Measurements from ENCODE around the gene JDP2.

JDP2 gene

GRCh38 chr14:75506930-75507329, 79.1 kb downstream of the JDP2 start:
- TF ChIP-seq TAF1 (IDR thresholded peaks at IDR 0.05; ENCODE audit: low read depth), result no peak

- TF ChIP-seq FOXM1 (IDR thresholded peaks at IDR 0.05; ENCODE audit: borderline replicate concordance, low read depth) (no peak), ZBTB7A (IDR thresholded peaks at IDR 0.05; ENCODE audit: low read depth) (no peak), RAD21 (IDR thresholded peaks at IDR 0.05; ENCODE audit: low read depth) (no peak), EGR1 (IDR thresholded peaks at IDR 0.05) (no peak), CEBPB (IDR thresholded peaks at IDR 0.05) (no peak), TCF12 (IDR thresholded peaks at IDR 0.05; ENCODE audit: low read depth) (no peak), EP300 (IDR thresholded peaks at IDR 0.05; ENCODE audit: borderline replicate concordance) (no peak), USF1 (IDR thresholded peaks at IDR 0.05) (no peak), NFIC (IDR thresholded peaks at IDR 0.05) (no peak), REST (IDR thresholded peaks at IDR 0.05; ENCODE audit: low read depth) (no peak), MAX (IDR thresholded peaks at IDR 0.05) (no peak), YY1 (IDR thresholded peaks at IDR 0.05; ENCODE audit: low read depth) (no peak), TAF1 (IDR thresholded peaks at IDR 0.05; ENCODE audit: low read depth) (no peak), CREB1 (IDR thresholded peaks at IDR 0.05; ENCODE audit: low read depth) (no peak), TEAD4 (IDR thresholded peaks at IDR 0.05) (no peak)
Measured at GRCh38 chr14:75510547-75510946, 82.7 kb downstream of the JDP2 start.

- TF ChIP-seq YY1 (IDR thresholded peaks at IDR 0.05; ENCODE audit: low read depth) (no peak), NFIC (IDR thresholded peaks at IDR 0.05) (no peak), EP300 (IDR thresholded peaks at IDR 0.05; ENCODE audit: borderline replicate concordance) (no peak), RAD21 (IDR thresholded peaks at IDR 0.05; ENCODE audit: low read depth) (no peak), TEAD4 (IDR thresholded peaks at IDR 0.05) (no peak), USF1 (IDR thresholded peaks at IDR 0.05) (no peak), CEBPB (IDR thresholded peaks at IDR 0.05) (no peak), EGR1 (IDR thresholded peaks at IDR 0.05) (no peak), ZBTB7A (IDR thresholded peaks at IDR 0.05; ENCODE audit: low read depth) (no peak), FOXM1 (IDR thresholded peaks at IDR 0.05; ENCODE audit: borderline replicate concordance, low read depth) (no peak), MAX (IDR thresholded peaks at IDR 0.05) (no peak), CREB1 (IDR thresholded peaks at IDR 0.05; ENCODE audit: low read depth) (no peak), TCF12 (IDR thresholded peaks at IDR 0.05; ENCODE audit: low read depth) (no peak), REST (IDR thresholded peaks at IDR 0.05; ENCODE audit: low read depth) (no peak)
Measured at GRCh38 chr14:75511201-75511600, 83.4 kb downstream of the JDP2 start.

GRCh38 chr14:75513911-75514672, 86.3 kb downstream of the JDP2 start:
- no peak for TF ChIP-seq USF1 (IDR thresholded peaks at IDR 0.05)
- no peak for TF ChIP-seq ZBTB7A (IDR thresholded peaks at IDR 0.05; ENCODE audit: low read depth)
- no peak for TF ChIP-seq YY1 (IDR thresholded peaks at IDR 0.05; ENCODE audit: low read depth)
- no peak for TF ChIP-seq TEAD4 (IDR thresholded peaks at IDR 0.05)
- no peak for TF ChIP-seq RAD21 (IDR thresholded peaks at IDR 0.05; ENCODE audit: low read depth)
- no peak for TF ChIP-seq TAF1 (IDR thresholded peaks at IDR 0.05; ENCODE audit: low read depth)
- no peak for TF ChIP-seq TCF12 (IDR thresholded peaks at IDR 0.05; ENCODE audit: low read depth)
- TF ChIP-seq REST (IDR thresholded peaks at IDR 0.05; ENCODE audit: low read depth), result no peak
- TF ChIP-seq CREB1 (IDR thresholded peaks at IDR 0.05; ENCODE audit: low read depth), result no peak
- TF ChIP-seq FOXM1 (IDR thresholded peaks at IDR 0.05; ENCODE audit: borderline replicate concordance, low read depth), result no peak
- no peak for TF ChIP-seq EGR1 (IDR thresholded peaks at IDR 0.05)
- no peak for TF ChIP-seq CEBPB (IDR thresholded peaks at IDR 0.05)
- no peak for TF ChIP-seq EP300 (IDR thresholded peaks at IDR 0.05; ENCODE audit: borderline replicate concordance)
- TF ChIP-seq NFIC (IDR thresholded peaks at IDR 0.05), result no peak
- TF ChIP-seq MAX (IDR thresholded peaks at IDR 0.05), result no peak

All from Ishikawa (cell line).